ENCODE results near the gene MEX3B.
"Not testable (repeated sequence)": the region's sequence is repeated elsewhere in the genome, so short reads cannot be mapped to it uniquely, and the experiment has no call there.

MEX3B gene

GRCh38 chr15:82012908-82013307 is 32.9 kb downstream of the MEX3B start:
- no peak for DNase-seq (ENCODE audit: low read depth)
- no peak overlapping the region for H3K4me3 ChIP-seq (ENCODE audit: low read depth, low read length)
- TF ChIP-seq CTCF (IDR thresholded peaks at IDR 0.05; ENCODE audit: low read depth, low read length, missing control alignments) = no peak

GRCh38 chr15:82005239-82005638 is 40.6 kb downstream of the MEX3B start:
- DNase-seq (ENCODE audit: low read depth) = no peak
- no peak overlapping the region for H3K4me3 ChIP-seq (ENCODE audit: low read depth, low read length)
- TF ChIP-seq CTCF (IDR thresholded peaks at IDR 0.05; ENCODE audit: low read depth, low read length, missing control alignments) = no peak

- DNase-seq (ENCODE audit: low read depth) = no peak
- H3K4me3 ChIP-seq (ENCODE audit: low read depth, low read length) = no peak overlapping the region
- TF ChIP-seq CTCF (IDR thresholded peaks at IDR 0.05; ENCODE audit: low read depth, low read length, missing control alignments) = no peak
Observed at GRCh38 chr15:82003916-82004315, 41.9 kb downstream of the MEX3B start.

- DNase-seq (ENCODE audit: low read depth); H3K4me3 ChIP-seq (ENCODE audit: low read depth, low read length): not testable (repeated sequence)
Observed at GRCh38 chr15:81995081-81995480, 50.7 kb downstream of the MEX3B start.

- DNase-seq (ENCODE audit: low read depth) = no peak
- TF ChIP-seq CTCF (IDR thresholded peaks at IDR 0.05; ENCODE audit: low read depth, low read length, missing control alignments) = no peak
- H3K4me3 ChIP-seq (ENCODE audit: low read depth, low read length) = no peak overlapping the region
Observed at GRCh38 chr15:81992523-81992922, 53.3 kb downstream of the MEX3B start.

Measured in GM12864 (cell line).